Endothelial cell of coronary artery (primary cell): ENCODE data around the gene RNU7-1. TPM values are rescaled to one million over a fixed set of nuclear protein-coding genes. Genes with fewer than 3 reads are reported as not detected.

ENCODE experiments used
- total RNA-seq: library from RNA; depleted of rRNA; stranded (reverse); fragments of >200 nt; gene quantifications from 2 replicates; pipeline ENCODE4 v1.2.3, GENCODE V29; 2014

RNU7-1 gene
- total RNA-seq = not detected in 2 replicates

GRCh38 chr12:6943722-6944380 is at the start of gene RNU7-1, which contains the start of gene C12orf57:
Gene RNU7-1, plus strand, starts transcription at chr12:6943816.
Gene C12orf57, plus strand, starts transcription at chr12:6944022. Its CDS starts 100 bp downstream, at chr12:6944122.

GRCh38 chr12:6904280-6905276 is 39.0 kb upstream of the RNU7-1 start, which contains the start of gene LRRC23:
Gene LRRC23, plus strand, starts transcription at chr12:6904822. Its CDS starts 812 bp downstream, at chr12:6905634.

DNA sequence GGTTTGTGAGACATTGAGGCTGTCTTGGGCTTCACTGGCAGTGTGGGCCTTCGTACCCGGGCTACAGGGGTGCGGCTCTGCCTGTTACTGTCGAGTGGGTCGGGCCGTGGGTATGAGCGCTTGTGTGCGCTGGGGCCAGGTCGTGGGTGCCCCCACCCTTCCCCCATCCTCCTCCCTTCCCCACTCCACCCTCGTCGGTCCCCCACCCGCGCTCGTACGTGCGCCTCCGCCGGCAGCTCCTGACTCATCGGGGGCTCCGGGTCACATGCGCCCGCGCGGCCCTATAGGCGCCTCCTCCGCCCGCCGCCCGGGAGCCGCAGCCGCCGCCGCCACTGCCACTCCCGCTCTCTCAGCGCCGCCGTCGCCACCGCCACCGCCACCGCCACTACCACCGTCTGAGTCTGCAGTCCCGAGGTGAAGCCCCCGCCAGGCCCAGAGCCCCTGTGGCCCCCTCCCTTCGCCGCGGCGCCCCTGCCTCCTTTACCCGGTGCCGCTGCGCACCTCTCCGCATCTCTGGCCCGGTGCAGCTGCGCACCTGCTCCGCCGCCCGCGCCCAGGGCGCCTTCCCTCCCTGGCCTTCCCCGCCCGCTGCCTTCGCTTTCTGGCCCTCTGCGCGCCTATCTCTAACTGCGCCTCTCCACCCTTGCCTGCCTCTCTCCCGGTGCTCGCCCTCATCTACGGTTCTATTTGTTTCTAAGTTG is 29.2 kb upstream of the RNU7-1 start, which contains the start of gene ENO2:
Gene ENO2 (plus strand): TSS at position 335 of the 701 bp plus-strand sequence. CDS start 1,253 bp downstream, outside the sequence.

DNA sequence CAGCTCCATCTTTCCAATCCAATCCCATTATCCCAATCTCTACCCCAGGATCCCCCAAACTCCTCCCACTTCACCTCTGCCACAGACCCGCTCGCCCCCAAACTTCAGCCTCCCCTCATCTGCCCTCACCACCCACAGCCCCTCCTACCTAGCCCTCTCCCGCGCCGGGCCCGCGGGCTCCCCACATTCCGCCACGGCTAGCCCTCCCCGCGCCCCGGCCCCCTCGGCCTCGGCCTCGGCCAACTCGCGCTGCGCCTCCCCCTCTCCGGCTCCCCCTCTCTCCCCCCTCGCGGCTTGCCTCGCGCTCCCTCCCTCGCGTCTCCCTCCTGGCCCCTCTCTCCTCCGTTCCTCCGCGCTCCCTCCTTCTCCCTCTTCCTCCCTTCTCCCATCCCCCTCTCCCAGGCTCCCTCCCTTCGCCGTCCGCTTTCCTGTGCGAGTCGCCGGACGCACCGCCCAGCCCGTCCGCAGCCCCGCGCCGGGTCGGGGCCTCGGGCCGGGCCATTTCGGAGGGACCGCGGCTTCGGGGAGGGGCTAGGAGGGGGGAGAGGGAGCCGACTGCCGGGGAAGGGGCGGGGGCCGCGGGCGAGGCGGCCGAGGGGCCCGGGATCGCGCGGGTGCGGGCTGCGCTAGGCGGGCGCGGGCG is 16.1 kb upstream of the RNU7-1 start, which contains the start of gene ATN1:
Gene ATN1 (plus strand): TSS at position 581 of the 643 bp plus-strand sequence. CDS start 6,043 bp downstream, outside the sequence.

DNA sequence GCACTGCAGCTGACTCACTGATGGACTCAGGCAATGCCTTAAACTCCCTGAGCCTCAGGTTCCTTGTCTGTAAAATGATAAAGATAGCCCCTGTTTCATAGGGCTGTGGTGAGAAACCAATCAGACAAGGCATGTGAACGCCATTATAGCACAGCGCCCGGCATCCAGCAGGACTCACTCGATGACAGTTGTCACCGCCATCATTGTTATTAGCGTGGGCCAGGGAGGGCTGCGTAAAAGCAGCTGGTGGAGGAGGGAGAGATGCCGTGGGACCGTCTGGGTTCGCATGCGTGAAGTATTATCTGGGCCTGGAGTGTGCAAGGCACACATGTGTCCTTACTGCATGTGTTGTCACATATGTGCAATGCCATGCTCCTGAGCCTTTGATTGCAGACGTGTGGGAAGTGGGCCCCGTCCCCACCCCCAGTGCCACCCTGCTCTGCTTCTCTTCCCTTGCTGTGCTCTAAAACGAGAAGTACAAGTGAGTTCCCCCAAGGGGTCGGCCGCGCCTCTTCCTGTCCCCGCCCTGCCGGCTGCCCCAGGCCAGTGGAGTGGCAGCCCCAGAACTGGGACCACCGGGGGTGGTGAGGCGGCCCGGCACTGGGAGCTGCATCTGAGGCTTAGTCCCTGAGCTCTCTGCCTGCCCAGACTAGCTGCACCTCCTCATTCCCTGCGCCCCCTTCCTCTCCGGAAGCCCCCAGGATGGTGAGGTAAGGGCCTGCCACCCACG is 7.4 kb downstream of the RNU7-1 start, which contains the start of gene PTPN6:
Gene PTPN6 (plus strand): TSS at position 546 of the 730 bp plus-strand sequence. CDS start 157 bp downstream, at position 703.

Other genes starting within 250 kb of the RNU7-1 start
- under 0.01 TPM in 1 of 2 replicates, not detected in the other for gene PIANP, start 243.0 kb upstream of the RNU7-1 start, total RNA-seq
- gene COPS7A, start 219.8 kb upstream of the RNU7-1 start, total RNA-seq = 41.5 and 63.7 TPM in 2 replicates
- 78.1 and 83.2 TPM in 2 replicates for gene MLF2, start 190.7 kb upstream of the RNU7-1 start, total RNA-seq
- gene PTMS, start 177.5 kb upstream of the RNU7-1 start, total RNA-seq = 78.6 and 93.1 TPM in 2 replicates
- gene LAG3, start 171.3 kb upstream of the RNU7-1 start, total RNA-seq = under 0.01 and 0.09 TPM in 2 replicates
- 0.09 TPM in 1 of 2 replicates, not detected in the other for gene CD4, start 154.3 kb upstream of the RNU7-1 start, total RNA-seq
- gene GPR162, start 122.0 kb upstream of the RNU7-1 start, total RNA-seq = 6.4 and 10.2 TPM in 2 replicates
- gene P3H3, start 115.4 kb upstream of the RNU7-1 start, total RNA-seq = 57.4 and 81.5 TPM in 2 replicates
- gene GNB3, start 102.9 kb upstream of the RNU7-1 start, total RNA-seq = 1.3 and 1.5 TPM in 2 replicates
- gene CDCA3, start 92.5 kb upstream of the RNU7-1 start, total RNA-seq = 5.0 and 14.8 TPM in 2 replicates
- gene USP5, start 91.7 kb upstream of the RNU7-1 start, total RNA-seq = 82.9 and 94.1 TPM in 2 replicates
- 1,012 and 1,804 TPM in 2 replicates for gene TPI1, start 76.3 kb upstream of the RNU7-1 start, total RNA-seq
- 3.2 and 3.5 TPM in 2 replicates for gene SPSB2, start 70.5 kb upstream of the RNU7-1 start, total RNA-seq
- 3.0 and 7.5 TPM in 2 replicates for gene LRRC23, start 39.0 kb upstream of the RNU7-1 start, total RNA-seq
- gene ENO2, start 29.2 kb upstream of the RNU7-1 start, total RNA-seq = 5.6 and 33.4 TPM in 2 replicates
- gene ATN1, start 15.9 kb upstream of the RNU7-1 start, total RNA-seq = 8.1 and 15.3 TPM in 2 replicates
- gene C12orf57, start 206 bp downstream of the RNU7-1 start, total RNA-seq = 115 and 143 TPM in 2 replicates
- 0.09 and 0.19 TPM in 2 replicates for gene PTPN6, start 7.5 kb downstream of the RNU7-1 start, total RNA-seq
- gene PHB2, start 26.8 kb downstream of the RNU7-1 start, total RNA-seq = 143 and 181 TPM in 2 replicates
- 37.2 and 38.7 TPM in 2 replicates for gene EMG1, start 27.1 kb downstream of the RNU7-1 start, total RNA-seq
- 4.5 and 5.4 TPM in 2 replicates for gene LPCAT3, start 74.7 kb downstream of the RNU7-1 start, total RNA-seq
- 0.18 and 2.7 TPM in 2 replicates for gene C1S, start 116.9 kb downstream of the RNU7-1 start, total RNA-seq
- gene C1R, start 148.6 kb downstream of the RNU7-1 start, total RNA-seq = 1.2 and 2.4 TPM in 2 replicates
- 13.0 and 16.9 TPM in 2 replicates for gene C1RL, start 165.4 kb downstream of the RNU7-1 start, total RNA-seq
- gene RBP5, start 185.1 kb downstream of the RNU7-1 start, total RNA-seq = 0.19 TPM in 1 of 2 replicates, not detected in the other
- gene CLSTN3, start 186.6 kb downstream of the RNU7-1 start, total RNA-seq = 14.3 and 17.2 TPM in 2 replicates
- 22.3 and 25.8 TPM in 2 replicates for gene PEX5, start 245.9 kb downstream of the RNU7-1 start, total RNA-seq